PC-3 (cell line): ENCODE measurements around the gene TDRD15.

Source experiments
- CTCF ChIP-seq: fragments of 300-600 bp; sonication (generic); conservative IDR thresholded peaks from 2 replicates; pipeline ENCODE4 v1.5.1; 2017; ENCODE audit warnings: antibody characterized with exemption, low read depth, mild to moderate bottlenecking, low read length
- EZH2 ChIP-seq: fragments of 300-600 bp; sonication (generic); IDR thresholded peaks from one replicate; pipeline ENCODE4 v1.6.1; 2017; ENCODE audit warnings: antibody characterized with exemption, mild to moderate bottlenecking, low read length; ENCODE audit not compliant: unreplicated experiment
- EZH2phosphoT487 ChIP-seq: fragments of 300-600 bp; sonication (generic); IDR thresholded peaks from 2 replicates; pipeline ENCODE4 v1.6.1; 2018; ENCODE audit warnings: mild to moderate bottlenecking, antibody characterized with exemption, low read length, borderline replicate concordance

GRCh38 chr2:21095714-21096113 is 28.1 kb upstream of the TDRD15 start:
- TF ChIP-seq CTCF: no peak
- TF ChIP-seq EZH2phosphoT487: no peak
- TF ChIP-seq EZH2: no peak
